HEK293 (cell line): Measurements from ENCODE around the gene SMCHD1.

Experiments used
- CTCF ChIA-PET: fragments of 350-600 bp; formaldehyde crosslinking; extraction: SDS; loops from one replicate; lab custom pipeline; 2021; ENCODE audit warnings: antibody characterized with exemption; lab: Yijun Ruan, JAX
- POLR2A ChIA-PET: fragments of 300-600 bp; formaldehyde crosslinking; extraction: SDS; loops from one replicate; lab custom pipeline; 2020; ENCODE audit warnings: antibody characterized with exemption, inconsistent platforms; lab: Yijun Ruan, JAX
- H3K27ac ChIP-seq: fragments of 200-500 bp; sonication (Bioruptor generic); 2 replicates; pipeline ENCODE4 v1.5.1; 2014; ENCODE audit warnings: low read depth, low read length, control low read depth, inconsistent platforms; ENCODE audit errors: extremely low read depth
- H3K36me3 ChIP-seq, 2 experiments: fragments of 200-500 bp in 1 of 2; sonication (Bioruptor generic) in 1 of 2; 1 replicate in 1 of 2; 2 replicates in 1 of 2; pipeline ENCODE4 v1.5.1; 2014 to 2017; ENCODE audit warnings: inconsistent platforms in 2 of 2, low read length in 2 of 2; ENCODE audit not compliant: control insufficient read depth in 2 of 2, insufficient read depth in 1 of 2
- H3K4me1 ChIP-seq: fragments of 200-500 bp; sonication (Bioruptor generic); 2 replicates; pipeline ENCODE4 v1.5.1; 2014; ENCODE audit warnings: mild to moderate bottlenecking, low read length, inconsistent platforms; ENCODE audit not compliant: control insufficient read depth, insufficient read depth
- H3K4me3 ChIP-seq: 2 replicates; pipeline ENCODE4 v1.5.1; 2011; ENCODE audit warnings: low read depth, mild to moderate bottlenecking, control low read depth, low read length, moderate library complexity
- H3K9me3 ChIP-seq: fragments of 200-500 bp; sonication (Bioruptor generic); 2 replicates; pipeline ENCODE4 v1.5.1; 2014; ENCODE audit warnings: low read depth, low read length, inconsistent platforms; ENCODE audit not compliant: control insufficient read depth, insufficient read depth
- GLIS2 ChIP-seq: fragments of 450-650 bp; formaldehyde crosslinking; IDR thresholded peaks from 2 replicates; pipeline ENCODE4 v1.5.1; 2016; ENCODE audit warnings: missing biosample characterization, missing genetic modification characterization
- HIC1 ChIP-seq: fragments of 450-650 bp; formaldehyde crosslinking; IDR thresholded peaks from 2 replicates; pipeline ENCODE4 v1.5.1; 2016; ENCODE audit warnings: missing biosample characterization, missing genetic modification characterization
- PATZ1 ChIP-seq: fragments of 450-650 bp; formaldehyde crosslinking; IDR thresholded peaks from 2 replicates; pipeline ENCODE4 v1.5.1; 2016; ENCODE audit warnings: missing biosample characterization, missing genetic modification characterization
- SCRT1 ChIP-seq: fragments of 450-650 bp; formaldehyde crosslinking; IDR thresholded peaks from 2 replicates; pipeline ENCODE4 v1.5.1; 2016; ENCODE audit warnings: missing biosample characterization, missing genetic modification characterization, borderline replicate concordance
- ZBTB10 ChIP-seq: fragments of 450-650 bp; formaldehyde crosslinking; IDR thresholded peaks from 2 replicates; pipeline ENCODE4 v1.5.1; 2016; ENCODE audit warnings: missing biosample characterization, missing genetic modification characterization
- ZBTB8A ChIP-seq: fragments of 450-650 bp; formaldehyde crosslinking; IDR thresholded peaks from 2 replicates; pipeline ENCODE4 v1.5.1; 2016; ENCODE audit warnings: missing biosample characterization, missing genetic modification characterization
- ZNF10 ChIP-seq: fragments of 450-650 bp; formaldehyde crosslinking; IDR thresholded peaks from 2 replicates; pipeline ENCODE4 v1.5.1; 2017; ENCODE audit warnings: missing biosample characterization, missing genetic modification characterization
- ZNF169 ChIP-seq: fragments of 450-650 bp; formaldehyde crosslinking; IDR thresholded peaks from 2 replicates; pipeline ENCODE4 v1.5.1; 2016; ENCODE audit warnings: missing biosample characterization, missing genetic modification characterization
- ZNF174 ChIP-seq: fragments of 450-650 bp; formaldehyde crosslinking; IDR thresholded peaks from 2 replicates; pipeline ENCODE4 v1.5.0; 2017; ENCODE audit warnings: missing biosample characterization, mild to moderate bottlenecking, missing genetic modification characterization
- ZNF23 ChIP-seq: fragments of 450-650 bp; formaldehyde crosslinking; IDR thresholded peaks from 2 replicates; pipeline ENCODE4 v1.5.1; 2016; ENCODE audit warnings: missing biosample characterization, missing genetic modification characterization, borderline replicate concordance
- ZNF302 ChIP-seq: fragments of 450-650 bp; formaldehyde crosslinking; IDR thresholded peaks from 2 replicates; pipeline ENCODE4 v1.5.1; 2016; ENCODE audit warnings: missing biosample characterization, missing genetic modification characterization, low read depth
- ZNF37A ChIP-seq: fragments of 450-650 bp; IDR thresholded peaks from 2 replicates; pipeline ENCODE4 v1.5.1; 2018; ENCODE audit warnings: missing biosample characterization, missing genetic modification characterization
- ZNF404 ChIP-seq: fragments of 450-650 bp; formaldehyde crosslinking; IDR thresholded peaks from 2 replicates; pipeline ENCODE4 v1.5.1; 2017; ENCODE audit warnings: missing biosample characterization, missing genetic modification characterization
- ZNF544 ChIP-seq: fragments of 450-650 bp; formaldehyde crosslinking; IDR thresholded peaks from 2 replicates; pipeline ENCODE4 v1.5.0; 2017; ENCODE audit warnings: missing biosample characterization, missing genetic modification characterization
- ZNF560 ChIP-seq: fragments of 450-650 bp; formaldehyde crosslinking; IDR thresholded peaks from 2 replicates; pipeline ENCODE4 v1.5.1; 2017; ENCODE audit warnings: missing biosample characterization, missing genetic modification characterization, borderline replicate concordance
- ZNF571 ChIP-seq: fragments of 450-650 bp; formaldehyde crosslinking; IDR thresholded peaks from 2 replicates; pipeline ENCODE4 v1.5.0; 2017; ENCODE audit warnings: missing biosample characterization, missing genetic modification characterization
- ZNF623 ChIP-seq: fragments of 450-650 bp; formaldehyde crosslinking; IDR thresholded peaks from 2 replicates; pipeline ENCODE4 v1.5.1; 2016; ENCODE audit warnings: missing biosample characterization, missing genetic modification characterization
- ZNF658 ChIP-seq: fragments of 450-650 bp; formaldehyde crosslinking; IDR thresholded peaks from 2 replicates; pipeline ENCODE4; 2016; ENCODE audit warnings: missing biosample characterization, missing genetic modification characterization
- ZNF785 ChIP-seq: fragments of 450-650 bp; formaldehyde crosslinking; IDR thresholded peaks from 2 replicates; pipeline ENCODE4 v1.5.1; 2016; ENCODE audit warnings: missing biosample characterization, missing genetic modification characterization
- TF ChIP-seq, protein P1 (sequence below): fragments of 450-650 bp; formaldehyde crosslinking; IDR thresholded peaks from 2 replicates; pipeline ENCODE4 v1.5.1; 2017; ENCODE audit warnings: missing biosample characterization, missing genetic modification characterization

SMCHD1 gene

GRCh38 chr18:2636126-2636631 is 19.3 kb upstream of the SMCHD1 start:
- CTCF ChIA-PET = no interaction called here
- no peak overlapping the region for H3K27ac ChIP-seq
- POLR2A ChIA-PET = no interaction called here
- TF ChIP-seq ZNF23 (tag by site-specific recombination) = no peak
- no peak for TF ChIP-seq ZBTB10 (tag by site-specific recombination)
- no peak for TF ChIP-seq ZNF37A (tag by site-specific recombination)
- no peak for TF ChIP-seq ZNF658
- no peak for TF ChIP-seq ZNF174 (tag by site-specific recombination)
- no peaks in the 10 kb centered on the region for H3K9me3 ChIP-seq
- H3K4me3 ChIP-seq = no peak overlapping the region
- no peaks in the 10 kb centered on the region for H3K36me3 ChIP-seq
- H3K4me1 ChIP-seq = no peaks in the 10 kb centered on the region

- no peak overlapping the region for H3K27ac ChIP-seq
- POLR2A ChIA-PET = interaction anchor here (0.5 to 1.4 kb wide), 2 partner anchors 15 to 18 kb away, joined by 3 to 4 read pairs; no protein-coding TSS in a partner anchor
- no peaks in the 10 kb centered on the region for H3K4me1 ChIP-seq
- CTCF ChIA-PET = interaction anchor here (0.7 kb wide), 1 partner anchor 46 kb away, joined by 5 read pairs; no protein-coding TSS in a partner anchor
- H3K4me3 ChIP-seq = no peak overlapping the region
- TF ChIP-seq GLIS2 (tag by site-specific recombination) (no peak), ZNF785 (tag by site-specific recombination) (no peak), ZBTB8A (tag by site-specific recombination) (no peak), ZNF404 (tag by site-specific recombination) (no peak), HIC1 (tag by site-specific recombination) (no peak), ZNF560 (tag by site-specific recombination) (no peak), SCRT1 (tag by site-specific recombination) (no peak), PATZ1 (tag by site-specific recombination) (no peak), ZNF169 (tag by site-specific recombination) (no peak), ZNF544 (tag by site-specific recombination) (no peak), ZNF623 (tag by site-specific recombination) (no peak), ZNF571 (no peak), ZNF302 (tag by site-specific recombination) (no peak), ZNF10 (no peak)
- TF ChIP-seq, protein P1, sequence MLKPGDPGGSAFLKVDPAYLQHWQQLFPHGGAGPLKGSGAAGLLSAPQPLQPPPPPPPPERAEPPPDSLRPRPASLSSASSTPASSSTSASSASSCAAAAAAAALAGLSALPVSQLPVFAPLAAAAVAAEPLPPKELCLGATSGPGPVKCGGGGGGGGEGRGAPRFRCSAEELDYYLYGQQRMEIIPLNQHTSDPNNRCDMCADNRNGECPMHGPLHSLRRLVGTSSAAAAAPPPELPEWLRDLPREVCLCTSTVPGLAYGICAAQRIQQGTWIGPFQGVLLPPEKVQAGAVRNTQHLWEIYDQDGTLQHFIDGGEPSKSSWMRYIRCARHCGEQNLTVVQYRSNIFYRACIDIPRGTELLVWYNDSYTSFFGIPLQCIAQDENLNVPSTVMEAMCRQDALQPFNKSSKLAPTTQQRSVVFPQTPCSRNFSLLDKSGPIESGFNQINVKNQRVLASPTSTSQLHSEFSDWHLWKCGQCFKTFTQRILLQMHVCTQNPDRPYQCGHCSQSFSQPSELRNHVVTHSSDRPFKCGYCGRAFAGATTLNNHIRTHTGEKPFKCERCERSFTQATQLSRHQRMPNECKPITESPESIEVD = no peak
- TF ChIP-seq, all 188 proteins: peak for 0
- H3K36me3 ChIP-seq = no peaks in the 10 kb centered on the region
- no peaks in the 10 kb centered on the region for H3K9me3 ChIP-seq
Observed at GRCh38 chr18:2641638-2642037, 13.9 kb upstream of the SMCHD1 start.
